PFSK-1 (cell line): ENCODE data around the gene HPN.

Experiments used
- FOXP2 ChIP-seq: optimal IDR thresholded peaks from 2 replicates; pipeline ENCODE3; 2011; ENCODE audit warnings: borderline replicate concordance, control low read depth, inconsistent platforms; ENCODE audit not compliant: insufficient read depth; ENCODE audit errors: extremely low read length, extremely low read depth
- POLR2AphosphoS5 ChIP-seq: IDR thresholded peaks from 2 replicates; pipeline ENCODE4 v1.6.1; 2012; ENCODE audit warnings: low read depth, mild to moderate bottlenecking, control low read depth, low read length, moderate library complexity
- REST ChIP-seq, 2 experiments: IDR thresholded peaks; 2 replicates each; pipeline versions ENCODE4 v1.6.1 to v1.8.0; 2011 to 2012; ENCODE audit warnings: low read depth in 2 of 2, low read length in 2 of 2, control low read depth in 1 of 2, inconsistent platforms in 1 of 2, mild to moderate bottlenecking in 1 of 2, moderate library complexity in 1 of 2; ENCODE audit not compliant: insufficient read depth in 1 of 2
- SIN3A ChIP-seq: IDR thresholded peaks from 2 replicates; pipeline ENCODE4 v1.6.1; 2012; ENCODE audit warnings: mild to moderate bottlenecking, low read length, moderate library complexity, borderline replicate concordance; ENCODE audit not compliant: insufficient read depth
- TAF1 ChIP-seq: IDR thresholded peaks from 2 replicates; pipeline ENCODE4 v1.6.1; 2012; ENCODE audit warnings: low read length, control low read depth, borderline replicate concordance; ENCODE audit not compliant: insufficient read depth

Gene HPN

GRCh38 chr19:35018379-35018778, 23.1 kb upstream of the HPN start:
- TF ChIP-seq REST (IDR thresholded peaks at IDR 0.05; ENCODE audit: insufficient read depth in 1 of 2, low read depth in 2 of 2, low read length in 2 of 2) (no peak), POLR2AphosphoS5 (no peak), SIN3A (no peak), TAF1 (no peak), FOXP2 (no peak)

- TF ChIP-seq TAF1 (no peak), POLR2AphosphoS5 (no peak), FOXP2 (no peak), SIN3A (no peak), REST (IDR thresholded peaks at IDR 0.05; ENCODE audit: insufficient read depth in 1 of 2, low read depth in 2 of 2, low read length in 2 of 2) (no peak)
Observed at GRCh38 chr19:35019144-35019543, 22.4 kb upstream of the HPN start.

GRCh38 chr19:35021016-35021415, 20.5 kb upstream of the HPN start:
- TF ChIP-seq SIN3A (no peak), REST (IDR thresholded peaks at IDR 0.05; ENCODE audit: insufficient read depth in 1 of 2, low read depth in 2 of 2, low read length in 2 of 2) (no peak), POLR2AphosphoS5 (no peak), FOXP2 (no peak), TAF1 (no peak)

- no peak for TF ChIP-seq REST (IDR thresholded peaks at IDR 0.05; ENCODE audit: insufficient read depth in 1 of 2, low read depth in 2 of 2, low read length in 2 of 2)
- no peak for TF ChIP-seq FOXP2
Observed at GRCh38 chr19:35021596-35021995, 19.9 kb upstream of the HPN start.

- TF ChIP-seq TAF1 (no peak), REST (IDR thresholded peaks at IDR 0.05; ENCODE audit: insufficient read depth in 1 of 2, low read depth in 2 of 2, low read length in 2 of 2) (no peak), FOXP2 (no peak), POLR2AphosphoS5 (no peak), SIN3A (no peak)
Observed at GRCh38 chr19:35022460-35022859, 19.1 kb upstream of the HPN start.
